Left lung (tissue), 10 donors: ENCODE data around the gene CADM1. TPM values are rescaled to one million over a fixed set of nuclear protein-coding genes. Genes with fewer than 3 reads are reported as not detected.

Experiments used
- ATAC-seq: fragments of 200-7000 bp; cut with Tn5 transposase; one replicate; pipeline ENCODE4 v1.9.1; 2020; ENCODE audit warnings: moderate library complexity
- DNase-seq, 4 donors: peaks; one replicate each; pipeline ENCODE4 v3.0.0-alpha.2; 2013 to 2020
- H3K27ac ChIP-seq, 2 donors: fragments of 200-600 bp; sonication (generic) in 1 of 2; one replicate each; pipeline versions ENCODE4 v1.5.0 to v1.8.0; 2020 to 2021
- H3K27me3 ChIP-seq, 2 donors: fragments of 200-600 bp; sonication (generic) in 1 of 2; one replicate each; pipeline versions ENCODE4 v1.5.0 to v1.8.0; 2020 to 2021
- H3K36me3 ChIP-seq, 2 donors: fragments of 200-600 bp; sonication (generic) in 1 of 2; one replicate each; pipeline versions ENCODE4 v1.5.0 to v1.8.0; 2020 to 2021
- H3K4me1 ChIP-seq, 2 donors: fragments of 200-600 bp; one replicate each; pipeline ENCODE4 v1.8.0; 2021
- H3K4me3 ChIP-seq, 2 donors: fragments of 200-600 bp; sonication (generic) in 1 of 2; one replicate each; pipeline versions ENCODE4 v1.5.0 to v1.8.0; 2020 to 2021; ENCODE audit warnings: mild to moderate bottlenecking in 1 of 2
- H3K9me3 ChIP-seq, 2 donors: fragments of 200-600 bp; sonication (generic) in 1 of 2; one replicate each; pipeline versions ENCODE4 v1.5.0 to v1.8.0; 2020 to 2021
- CTCF ChIP-seq, 2 donors: fragments of 200-600 bp; sonication (generic) in 1 of 2; IDR thresholded peaks; one replicate each; pipeline versions ENCODE4 v1.5.0 to v1.8.0; 2021; ENCODE audit warnings: antibody characterized with exemption in 2 of 2
- intact Hi-C, 2 donors: fragments of 100-400 bp; cut with DNase I; formaldehyde crosslinking; loops; one replicate each; pipeline versions ENCODE4 v1.11.2 to v1.14.2; 2022
- polyA plus RNA-seq, 6 donors: library from polyadenylated mRNA; unstranded; fragments of 120-200 nt; gene quantifications; one replicate each; pipeline ENCODE4 v1.2.1, GENCODE V29; 2013; ENCODE audit not compliant: insufficient read length in 6 of 6
- total RNA-seq, 2 donors: library from RNA; stranded (reverse); fragmentation: NEBNext Ultra II Directional; extraction: Animal tissue kit (Norgen Biotek cat#: 25700); gene quantifications; one replicate each; pipeline ENCODE4 v1.2.1, GENCODE V29; 2021
- donor health status: DM: no; HTN: yes; CAD: no.
- donor health status: DM: no; HTN: no; CAD: no.

CADM1 gene
- total and polyA plus RNA-seq, 8 donors, result 105 to 307 (median 156) TPM

GRCh38 chr11:115421992-115422689 lies 82.1 kb downstream of the CADM1 start:
- Histone ChIP-seq H3K36me3 (no peaks in the 10 kb centered on the region), H3K4me3 (no peak overlapping the region), H3K27me3 (no peaks in the 10 kb centered on the region), H3K27ac (no peak overlapping the region), H3K4me1 (no peaks in the 10 kb centered on the region), H3K9me3 (no peaks in the 10 kb centered on the region)
- ATAC-seq (no peak), DNase-seq (no peak)
- intact Hi-C loops, result no loop called here
- no peak for TF ChIP-seq CTCF (IDR thresholded peaks at IDR 0.05)

- Histone ChIP-seq H3K4me3 (no peak overlapping the region), H3K9me3 (no peaks in the 10 kb centered on the region), H3K4me1 (no peaks in the 10 kb centered on the region), H3K27ac (no peak overlapping the region), H3K27me3 (no peaks in the 10 kb centered on the region), H3K36me3 (no peaks in the 10 kb centered on the region)
- TF ChIP-seq CTCF (IDR thresholded peaks at IDR 0.05), result no peak
- ATAC-seq (peak; percentile 59), DNase-seq (no peak)
- intact Hi-C loops, result no loop called here
Measured at GRCh38 chr11:115421352-115421991, 82.7 kb downstream of the CADM1 start.

GRCh38 chr11:115420505-115420904 lies 83.7 kb downstream of the CADM1 start:
- DNase-seq, result no peak
- Histone ChIP-seq H3K27ac (no peak overlapping the region), H3K36me3 (no peaks in the 10 kb centered on the region), H3K4me3 (no peak overlapping the region), H3K4me1 (no peaks in the 10 kb centered on the region), H3K9me3 (no peaks in the 10 kb centered on the region), H3K27me3 (no peaks in the 10 kb centered on the region)
- no peak for TF ChIP-seq CTCF (IDR thresholded peaks at IDR 0.05)
- intact Hi-C loops, result no loop called here
- ATAC-seq, result no peak

GRCh38 chr11:115418626-115419025 lies 85.6 kb downstream of the CADM1 start:
- ATAC-seq (no peak), DNase-seq (no peak)
- intact Hi-C loops, result no loop called here
- H3K4me3 ChIP-seq, result no peak overlapping the region
- H3K9me3 ChIP-seq, result no peaks in the 10 kb centered on the region
- TF ChIP-seq CTCF (IDR thresholded peaks at IDR 0.05), result no peak
- H3K36me3 ChIP-seq, result no peaks in the 10 kb centered on the region
- H3K4me1 ChIP-seq, result no peaks in the 10 kb centered on the region
- H3K27me3 ChIP-seq, result no peaks in the 10 kb centered on the region
- no peak overlapping the region for H3K27ac ChIP-seq

GRCh38 chr11:115418081-115418480 lies 86.1 kb downstream of the CADM1 start:
- Histone ChIP-seq H3K4me1 (no peaks in the 10 kb centered on the region), H3K36me3 (no peaks in the 10 kb centered on the region), H3K27ac (no peak overlapping the region), H3K27me3 (no peaks in the 10 kb centered on the region), H3K9me3 (no peaks in the 10 kb centered on the region), H3K4me3 (no peak overlapping the region)
- DNase-seq (no peak), ATAC-seq (no peak)
- intact Hi-C loops, result no loop called here
- TF ChIP-seq CTCF (IDR thresholded peaks at IDR 0.05), result no peak
